SIG-M5 treated with dmso at 0.1 percent for 504 hours (cell line): Measurements from ENCODE around the gene ZG16B.

Experiments
- DNase-seq: peaks from one replicate; lab custom pipeline; 2025; ENCODE audit not compliant: unreplicated experiment; lab: John Stamatoyannopoulos, UW

Gene ZG16B

GRCh38 chr16:2842340-2843000, 12.4 kb downstream of the ZG16B start:
- no peak for DNase-seq

GRCh38 chr16:2843526-2843925, 13.4 kb downstream of the ZG16B start:
- DNase-seq = no peak

DNA sequence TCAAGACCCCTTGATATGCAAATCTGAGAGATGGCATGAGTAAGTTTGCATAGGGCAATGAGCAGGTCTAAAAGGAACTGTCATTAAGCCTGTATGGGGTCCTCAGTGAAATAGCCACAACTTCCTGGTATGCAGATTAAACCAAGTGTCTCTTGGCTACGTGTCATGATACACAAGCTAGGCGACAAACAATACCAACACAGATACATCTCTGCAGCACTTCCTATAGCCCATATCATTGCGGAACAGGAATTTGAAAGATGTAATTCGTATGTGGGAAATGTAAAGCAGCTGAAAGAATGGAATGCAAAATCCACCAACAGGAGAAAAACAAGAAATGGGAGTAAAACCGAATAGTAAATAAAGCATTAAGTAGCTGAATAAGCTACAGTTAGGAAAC, 15.0 kb downstream of the ZG16B start:
- DNase-seq = no peak

DNA sequence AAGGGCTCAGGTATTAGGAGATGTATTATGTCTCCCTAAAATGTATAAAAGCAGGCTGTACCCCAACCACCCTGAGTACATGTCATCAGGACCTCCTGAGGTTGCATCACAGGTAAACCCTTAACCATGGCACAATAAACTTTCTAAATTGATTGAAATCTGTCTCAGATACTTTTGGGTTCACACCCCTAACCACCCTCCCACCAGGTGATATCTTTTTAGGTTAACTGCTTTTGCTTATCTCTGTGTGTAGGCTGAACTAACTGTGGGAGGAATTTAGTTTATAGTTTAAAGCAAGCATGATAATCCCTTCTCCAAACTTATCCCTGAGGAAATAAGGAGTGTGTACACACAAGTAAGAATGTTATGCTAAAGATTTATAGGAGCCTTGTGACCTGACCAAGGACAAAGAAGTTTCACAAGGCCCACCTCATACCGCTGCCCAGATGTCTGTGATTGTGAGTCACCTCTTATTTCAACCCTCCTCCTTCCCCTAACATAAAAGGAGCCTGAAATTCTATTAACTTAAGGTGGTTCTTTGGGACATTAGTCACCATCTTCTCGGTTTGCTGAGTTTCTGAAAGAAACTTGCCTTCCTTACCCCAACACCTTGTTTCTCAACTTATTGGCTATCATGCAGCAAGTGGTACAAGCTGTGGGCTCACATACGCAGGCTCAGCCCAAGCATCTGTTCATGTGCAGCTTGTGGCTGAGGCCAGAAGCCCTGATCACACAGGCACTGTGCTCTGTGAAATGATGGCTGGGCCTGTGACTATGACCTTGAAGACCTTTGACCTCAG, 16.6 kb downstream of the ZG16B start:
- DNase-seq = no peak

GRCh38 chr16:2848933-2849725, 19.0 kb downstream of the ZG16B start:
- DNase-seq = no peak

GRCh38 chr16:2852003-2852730, 22.1 kb downstream of the ZG16B start:
- DNase-seq = no peak

DNA sequence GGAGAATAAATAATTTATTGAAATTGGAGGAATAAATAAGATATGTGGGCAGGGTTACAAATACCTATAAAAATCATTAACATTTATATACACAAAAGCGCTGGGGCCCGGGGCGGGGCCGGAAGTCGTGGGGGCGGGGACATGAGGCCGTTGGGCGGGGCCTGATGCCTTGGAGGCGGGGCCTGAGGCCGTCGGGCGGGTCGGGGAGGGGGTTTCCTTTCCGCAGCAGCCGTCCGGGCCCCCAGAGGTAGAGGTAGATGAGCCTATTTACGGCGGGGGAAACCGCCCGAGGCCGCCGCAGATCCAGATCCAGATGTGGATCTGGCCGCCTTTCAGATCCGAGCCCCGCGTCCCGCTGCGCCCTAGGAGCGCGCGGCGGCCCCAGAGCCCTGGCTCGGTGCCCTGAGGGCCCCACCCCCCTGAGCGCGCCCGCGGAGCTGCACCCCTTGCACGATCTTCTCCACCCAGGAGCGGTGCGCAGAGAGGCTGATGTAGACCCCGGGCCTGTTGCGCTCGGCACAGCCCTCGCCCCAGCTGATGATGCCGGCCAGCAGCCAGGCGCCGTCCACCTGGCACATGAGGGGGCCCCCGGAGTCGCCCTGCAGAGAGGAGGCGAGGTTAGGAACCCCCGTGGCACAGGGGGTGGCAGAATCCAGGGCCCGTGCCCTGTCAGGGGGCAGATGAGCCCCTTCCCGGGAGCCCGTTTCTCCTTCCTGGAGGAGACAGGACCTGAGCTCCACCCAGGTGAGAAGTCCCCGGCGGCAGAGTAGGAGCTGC, 22.8 kb downstream of the ZG16B start:
- DNase-seq = no peak

- DNase-seq = no peak
These were observed 23.5 kb downstream of the ZG16B start for GRCh38 chr16:2853531-2854073.

DNA sequence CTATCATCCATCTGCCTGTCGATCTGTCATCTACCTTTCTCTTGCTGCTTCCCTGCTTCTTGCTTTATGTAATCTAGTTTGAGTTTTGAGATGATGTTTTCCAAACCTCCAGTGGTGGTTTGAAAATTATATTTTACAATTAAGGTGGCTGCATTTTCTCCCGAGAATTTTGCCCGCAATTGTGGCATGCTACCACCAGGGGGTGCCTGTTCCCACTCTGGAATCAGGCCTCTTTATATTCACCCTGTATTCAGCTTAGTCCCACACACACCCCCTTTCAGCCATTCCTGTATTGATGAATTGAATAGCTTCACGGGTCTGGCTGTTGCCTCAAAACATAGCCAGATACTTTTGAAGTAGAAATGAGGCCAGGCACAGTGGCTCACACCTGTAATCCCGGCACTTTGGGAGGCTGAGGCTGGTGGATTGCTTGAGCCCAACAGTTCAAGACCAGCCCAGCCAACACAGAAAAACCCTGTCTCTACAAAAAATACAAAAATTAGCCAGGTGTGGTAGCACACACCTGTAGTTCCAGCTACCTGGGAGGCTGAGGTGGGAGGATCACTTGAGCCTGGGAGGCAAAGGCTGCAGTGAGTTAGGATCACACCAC, 24.7 kb downstream of the ZG16B start:
- no peak for DNase-seq

DNA sequence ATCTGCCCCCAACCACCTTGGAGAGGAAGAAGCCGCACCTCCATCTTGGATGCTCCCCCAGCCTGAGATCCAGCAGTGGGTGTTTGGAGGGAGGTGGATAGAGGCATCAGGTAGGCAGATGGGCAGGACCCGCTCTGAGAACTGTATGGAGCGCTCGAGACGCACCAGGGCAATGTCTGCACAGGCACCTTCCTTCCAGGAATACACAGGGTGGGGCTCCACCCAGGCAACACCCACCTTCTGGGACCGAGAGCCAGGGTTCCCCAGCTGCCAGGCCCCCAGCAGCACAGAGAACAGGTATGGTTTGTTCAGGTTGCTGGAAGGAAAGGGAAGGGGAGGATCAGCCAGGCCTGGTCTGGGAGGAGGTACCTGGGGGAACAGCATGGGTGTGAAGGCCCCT, 25.4 kb downstream of the ZG16B start:
- DNase-seq = no peak

- DNase-seq = no peak
These were observed 26.1 kb downstream of the ZG16B start for GRCh38 chr16:2856061-2856670.

DNA sequence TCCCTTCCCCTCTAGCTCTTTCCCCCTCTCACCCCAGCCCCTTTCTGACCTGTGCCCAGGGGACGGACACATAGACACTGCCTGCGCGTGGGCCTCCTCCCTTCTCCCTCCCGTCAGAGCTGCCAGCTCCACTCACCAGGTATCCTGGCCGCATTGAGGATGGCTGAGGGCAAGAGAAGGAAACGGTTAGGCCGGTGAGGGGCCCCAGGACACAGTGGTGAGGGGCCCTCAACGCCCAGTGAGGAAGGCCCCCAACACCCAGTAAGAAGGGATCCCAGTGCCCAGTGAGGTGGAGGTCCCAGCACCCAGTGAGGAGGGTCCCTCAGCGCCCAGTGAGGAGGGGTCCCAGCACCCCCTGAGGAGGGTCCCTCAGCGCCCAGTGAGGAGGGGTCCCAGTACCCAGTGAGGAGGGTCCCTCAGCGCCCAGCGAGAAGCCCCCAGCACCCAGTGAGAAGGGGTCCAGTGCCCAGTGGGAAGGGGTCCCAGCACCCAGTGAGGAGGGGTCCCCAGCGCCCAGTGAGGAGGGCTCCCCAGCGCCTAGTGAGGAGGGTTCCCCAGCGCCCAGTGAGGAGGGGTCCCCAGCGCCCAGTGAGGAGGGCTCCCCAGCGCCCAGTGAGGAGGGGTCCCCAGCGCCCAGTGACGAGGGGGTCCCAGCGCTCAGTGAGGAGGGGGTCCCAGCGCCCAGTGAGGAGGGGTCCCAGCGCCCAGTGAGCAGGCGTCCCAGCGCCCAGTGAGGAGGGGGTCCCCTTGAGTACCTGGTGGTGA, 26.8 kb downstream of the ZG16B start:
- DNase-seq = no peak

DNA sequence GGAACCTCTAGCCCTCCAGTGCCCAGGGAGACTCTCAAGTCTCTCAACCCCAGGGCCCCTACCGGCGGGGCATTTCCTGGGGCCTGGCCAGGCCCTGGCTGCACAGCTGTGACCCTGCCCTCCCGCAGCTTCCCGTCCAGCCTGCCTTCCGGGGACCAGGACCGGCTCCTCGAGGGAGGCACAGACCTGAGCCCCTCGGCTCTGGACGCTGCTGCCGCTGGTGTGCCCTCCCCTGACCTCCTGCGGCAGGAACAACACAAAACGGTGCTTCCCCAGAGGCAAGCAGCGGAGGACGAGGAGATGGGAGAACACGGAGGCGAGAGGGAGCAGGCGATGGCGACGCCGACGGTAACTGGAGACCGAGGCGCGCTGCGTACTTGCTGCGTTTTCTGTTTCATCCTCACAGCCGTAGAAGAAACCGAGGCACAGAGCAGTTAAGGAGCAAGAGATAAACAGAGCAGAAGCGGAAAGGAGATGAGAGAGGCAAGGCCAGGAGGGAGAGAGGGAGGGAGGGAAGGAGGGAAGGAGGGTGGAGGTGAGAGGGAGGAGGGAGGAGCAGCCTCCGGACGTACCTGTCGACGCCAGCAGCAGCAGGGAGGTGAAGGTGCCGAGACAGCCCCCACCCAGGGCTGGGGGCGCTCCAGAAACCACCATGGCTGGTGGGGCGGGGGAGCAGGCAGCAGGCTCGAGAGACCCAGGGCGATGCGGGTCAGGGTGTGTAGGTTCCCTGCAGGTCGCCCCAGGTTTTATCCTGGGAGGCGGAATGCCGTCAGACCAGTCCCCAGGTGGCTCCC, 27.5 kb downstream of the ZG16B start, which contains the start of gene PRSS22:
Gene PRSS22 (minus strand): TSS at position 720 of the 794 bp plus-strand sequence. CDS start 66 bp downstream, at position 654.
- DNase-seq = no peak

DNA sequence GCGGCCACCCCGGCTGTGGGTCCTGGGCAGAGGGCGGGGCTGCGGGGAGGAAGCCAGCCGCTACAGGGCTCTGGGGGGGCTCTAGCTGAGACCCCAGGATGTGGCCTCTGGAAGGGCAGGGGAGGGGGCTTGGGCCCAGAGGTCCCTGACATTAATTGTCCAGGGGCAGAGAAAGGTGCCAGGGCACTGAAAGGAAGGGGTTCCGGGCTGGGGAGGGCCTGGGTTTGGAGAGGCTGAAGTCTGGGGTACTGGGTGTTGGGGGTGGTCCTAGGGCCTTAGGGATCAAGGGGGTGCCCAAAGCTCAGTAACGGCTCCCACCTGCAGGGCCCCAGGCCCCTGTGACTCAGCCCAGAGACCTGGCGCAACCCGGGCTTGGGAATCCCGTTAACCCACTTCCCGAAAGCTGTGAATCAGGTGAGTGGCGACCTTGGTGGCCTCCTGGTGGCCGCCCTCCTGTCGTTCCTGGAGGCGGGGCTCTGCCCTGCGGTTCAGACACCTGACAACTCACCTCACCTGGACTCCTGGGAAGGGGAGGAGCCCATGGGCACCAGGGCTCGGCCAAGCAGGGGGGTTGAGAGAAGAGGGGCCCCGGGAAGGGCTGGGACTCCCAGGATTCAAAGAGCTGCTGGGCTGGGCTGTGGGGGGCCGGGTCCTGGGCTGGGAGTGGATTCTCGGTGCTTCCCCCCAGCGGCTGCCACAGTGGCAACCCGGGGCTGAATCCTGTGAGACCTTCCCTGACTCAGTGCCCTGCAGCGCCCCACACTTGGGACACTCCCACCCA, 28.3 kb downstream of the ZG16B start:
- DNase-seq = peak; percentile 17

- DNase-seq = no peak
These were observed 29.7 kb downstream of the ZG16B start for GRCh38 chr16:2859686-2860265.

GRCh38 chr16:2860826-2861567, 30.9 kb downstream of the ZG16B start:
- DNase-seq = no peak
